ENCODE measurements around the gene CALCR.

- TF ChIP-seq SIN3A (IDR thresholded peaks at IDR 0.05; ENCODE audit: borderline replicate concordance, insufficient read depth, low read length) (no peak), POLR2AphosphoS5 (IDR thresholded peaks at IDR 0.05; ENCODE audit: low read depth, low read length) (no peak), TAF1 (IDR thresholded peaks at IDR 0.05; ENCODE audit: borderline replicate concordance, insufficient read depth, low read length) (no peak)
- TF ChIP-seq, protein P1, sequence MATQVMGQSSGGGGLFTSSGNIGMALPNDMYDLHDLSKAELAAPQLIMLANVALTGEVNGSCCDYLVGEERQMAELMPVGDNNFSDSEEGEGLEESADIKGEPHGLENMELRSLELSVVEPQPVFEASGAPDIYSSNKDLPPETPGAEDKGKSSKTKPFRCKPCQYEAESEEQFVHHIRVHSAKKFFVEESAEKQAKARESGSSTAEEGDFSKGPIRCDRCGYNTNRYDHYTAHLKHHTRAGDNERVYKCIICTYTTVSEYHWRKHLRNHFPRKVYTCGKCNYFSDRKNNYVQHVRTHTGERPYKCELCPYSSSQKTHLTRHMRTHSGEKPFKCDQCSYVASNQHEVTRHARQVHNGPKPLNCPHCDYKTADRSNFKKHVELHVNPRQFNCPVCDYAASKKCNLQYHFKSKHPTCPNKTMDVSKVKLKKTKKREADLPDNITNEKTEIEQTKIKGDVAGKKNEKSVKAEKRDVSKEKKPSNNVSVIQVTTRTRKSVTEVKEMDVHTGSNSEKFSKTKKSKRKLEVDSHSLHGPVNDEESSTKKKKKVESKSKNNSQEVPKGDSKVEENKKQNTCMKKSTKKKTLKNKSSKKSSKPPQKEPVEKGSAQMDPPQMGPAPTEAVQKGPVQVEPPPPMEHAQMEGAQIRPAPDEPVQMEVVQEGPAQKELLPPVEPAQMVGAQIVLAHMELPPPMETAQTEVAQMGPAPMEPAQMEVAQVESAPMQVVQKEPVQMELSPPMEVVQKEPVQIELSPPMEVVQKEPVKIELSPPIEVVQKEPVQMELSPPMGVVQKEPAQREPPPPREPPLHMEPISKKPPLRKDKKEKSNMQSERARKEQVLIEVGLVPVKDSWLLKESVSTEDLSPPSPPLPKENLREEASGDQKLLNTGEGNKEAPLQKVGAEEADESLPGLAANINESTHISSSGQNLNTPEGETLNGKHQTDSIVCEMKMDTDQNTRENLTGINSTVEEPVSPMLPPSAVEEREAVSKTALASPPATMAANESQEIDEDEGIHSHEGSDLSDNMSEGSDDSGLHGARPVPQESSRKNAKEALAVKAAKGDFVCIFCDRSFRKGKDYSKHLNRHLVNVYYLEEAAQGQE (IDR thresholded peaks at IDR 0.05; ENCODE audit: insufficient read depth in 1 of 2, low read depth in 2 of 2, low read length in 2 of 2) = no peak
Observed at GRCh38 chr7:93620057-93620456, 45.5 kb upstream of the CALCR start.
